ENCODE measurements around the gene PCNX2.
"Not testable (repeated sequence)": the region's sequence is repeated elsewhere in the genome, so short reads cannot be mapped to it uniquely, and the experiment has no call there.

PCNX2 gene

DNA sequence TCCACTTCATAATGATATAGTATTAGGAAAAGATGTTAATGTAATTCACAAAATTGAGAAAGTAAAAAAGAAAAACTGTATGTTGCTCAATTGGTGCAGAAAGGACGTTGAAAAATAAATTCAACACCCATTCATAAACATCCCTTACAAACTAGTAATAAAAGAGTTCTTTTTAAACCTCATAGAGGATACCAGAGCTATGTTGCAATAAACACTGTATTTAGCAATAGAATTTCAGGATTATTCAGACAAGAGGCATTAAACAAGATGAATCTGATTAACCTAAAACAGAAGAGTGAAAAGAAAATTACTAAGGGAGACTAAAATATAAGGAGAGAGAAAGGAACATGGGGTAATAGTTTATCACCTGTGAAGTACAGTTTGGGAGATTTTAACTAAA, 190.3 kb downstream of the PCNX2 start:
- no peak for DNase-seq (ENCODE audit: low spot score)

DNA sequence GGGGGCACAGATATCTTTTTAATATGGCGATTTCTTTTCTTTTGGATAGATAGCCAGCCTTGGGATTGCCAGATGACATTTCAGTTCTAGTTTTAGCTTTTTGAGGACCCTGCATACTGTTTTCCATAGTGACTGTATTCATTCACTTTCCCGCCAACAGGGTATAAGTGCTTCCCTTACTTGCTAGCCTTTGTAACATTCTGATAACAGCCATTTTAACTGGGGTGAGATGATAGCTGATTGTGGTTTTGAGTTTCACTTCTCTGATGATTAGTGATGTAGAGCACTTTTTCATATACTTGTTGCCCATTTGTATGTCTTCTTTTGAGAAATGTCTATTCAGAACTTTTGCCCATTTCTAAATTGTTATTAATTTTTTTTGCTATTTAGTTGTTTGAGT, 193.2 kb downstream of the PCNX2 start:
- DNase-seq (ENCODE audit: low spot score): no peak

DNA sequence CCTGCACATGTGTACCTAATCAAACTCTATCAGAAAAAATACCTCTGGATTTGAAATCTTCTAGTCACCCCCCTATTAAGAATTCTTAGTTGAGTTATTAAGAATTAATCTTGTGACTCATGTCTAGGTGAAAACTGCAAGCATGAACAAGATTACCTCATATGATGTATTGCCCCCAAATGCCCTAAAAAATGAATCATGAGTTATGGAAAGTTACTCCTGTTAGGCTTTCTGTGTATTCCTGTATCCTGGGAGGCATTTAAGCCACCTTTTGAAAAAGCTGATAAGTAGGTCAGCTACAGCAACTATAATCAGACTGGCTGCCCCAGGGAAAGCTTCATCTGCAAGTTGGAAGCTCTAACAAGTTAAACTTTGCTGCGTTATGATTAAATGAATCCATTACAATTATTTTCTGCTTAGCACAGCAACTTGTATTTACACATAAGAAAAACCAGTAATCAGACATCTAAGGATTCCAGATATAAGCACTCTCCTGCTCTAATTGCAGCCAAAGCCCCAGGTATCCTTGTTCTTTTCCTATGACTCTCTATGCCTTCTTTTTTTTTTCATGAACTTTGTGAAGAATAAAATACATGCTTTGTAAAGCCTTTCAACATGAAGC, 197.5 kb downstream of the PCNX2 start:
- DNase-seq (ENCODE audit: low spot score): no peak

DNA sequence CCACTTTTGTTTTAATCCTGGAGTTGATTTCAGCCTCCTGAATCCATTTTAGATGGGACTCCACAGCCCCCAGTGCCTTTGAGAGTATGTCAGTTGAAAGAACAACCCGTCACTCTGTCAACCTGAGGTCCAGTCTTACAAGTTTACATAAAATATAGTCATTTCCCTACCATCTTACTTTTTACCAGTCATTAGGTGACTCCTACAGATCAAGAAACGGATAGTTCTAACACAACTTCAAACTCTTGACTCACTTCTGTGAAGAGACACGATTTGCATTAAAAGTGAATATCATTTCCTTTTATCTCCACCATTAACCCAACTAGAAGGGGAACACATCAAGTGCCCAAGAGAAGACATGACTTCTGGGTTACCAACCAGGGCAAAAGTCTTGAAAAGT, 198.0 kb downstream of the PCNX2 start:
- no peak for DNase-seq (ENCODE audit: low spot score)

- DNase-seq (ENCODE audit: low spot score): no peak
These were observed 200.8 kb downstream of the PCNX2 start for GRCh38 chr1:233094691-233095090.

DNA sequence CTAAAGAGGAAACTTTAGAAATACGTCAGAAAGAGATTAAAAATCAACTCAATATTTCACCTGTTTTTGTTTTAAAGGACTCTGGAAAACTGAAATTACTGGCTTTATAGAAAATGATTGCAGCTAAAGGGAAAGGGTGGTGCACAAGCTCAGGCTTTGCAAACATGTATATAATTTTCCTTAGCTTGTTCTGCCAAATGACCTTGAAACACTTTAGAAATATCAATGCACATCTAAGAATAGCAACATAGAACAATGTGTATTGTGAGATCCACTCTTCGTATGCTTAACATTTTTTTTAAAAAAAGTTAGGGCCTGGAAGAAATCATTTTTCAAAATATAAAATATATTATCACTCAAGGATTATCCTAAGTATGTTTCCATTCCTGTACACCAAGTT, 201.3 kb downstream of the PCNX2 start:
- DNase-seq (ENCODE audit: low spot score): no peak

DNA sequence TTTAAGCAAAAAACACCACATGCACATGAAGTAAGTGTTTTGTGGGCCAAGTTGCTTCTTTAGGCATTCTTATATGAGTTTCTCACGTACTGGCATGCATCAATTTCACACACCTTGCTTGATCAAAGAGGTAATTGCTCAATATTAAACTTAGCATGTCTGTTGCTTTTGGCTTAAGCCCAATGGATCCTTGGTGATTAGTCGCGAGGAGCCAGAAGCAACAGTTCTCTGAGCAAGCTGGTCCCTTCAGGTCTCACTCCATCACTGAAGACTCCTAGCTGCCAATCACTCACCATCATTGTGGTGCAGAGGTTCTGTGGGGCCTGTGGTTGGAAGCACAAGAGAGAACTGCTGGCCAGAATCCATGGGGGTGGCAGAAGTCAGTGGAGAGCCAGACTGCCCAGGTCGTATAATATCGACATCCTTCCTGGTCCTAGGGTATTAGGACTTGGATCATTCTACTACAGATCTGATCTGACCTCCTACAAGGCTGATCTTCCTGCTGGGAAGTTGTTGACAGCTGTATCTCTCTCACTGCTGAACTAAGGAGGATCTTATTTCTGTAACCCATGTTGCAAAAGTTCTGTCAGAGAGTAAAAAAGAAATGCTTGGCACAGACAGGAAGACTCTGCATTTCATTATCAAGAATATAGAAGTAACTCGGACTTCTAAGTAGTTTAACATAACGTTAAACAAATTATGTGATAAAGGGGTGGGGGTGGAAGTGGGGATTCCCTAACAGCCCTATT, 204.6 kb downstream of the PCNX2 start:
- DNase-seq (ENCODE audit: low spot score): no peak

DNA sequence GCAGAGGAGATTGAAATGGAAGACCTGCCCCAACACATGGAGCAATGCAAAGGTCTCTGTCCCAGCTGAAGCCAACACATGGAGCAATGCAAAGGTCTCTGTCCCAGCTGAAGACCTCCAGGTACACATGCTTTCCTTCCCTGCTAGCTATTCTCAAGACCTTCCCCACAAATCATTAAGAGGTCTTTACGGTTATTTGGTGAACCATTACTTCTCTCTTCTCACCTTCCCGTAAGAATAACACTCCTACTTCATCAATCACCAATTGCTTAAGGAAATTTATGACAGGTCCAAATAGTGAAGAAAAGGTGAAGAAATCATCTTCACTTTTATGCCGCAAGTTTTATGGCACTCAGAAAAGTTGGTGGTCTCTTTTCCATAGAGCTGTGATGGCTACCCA, 206.3 kb downstream of the PCNX2 start:
- no peak for DNase-seq (ENCODE audit: low spot score)

DNA sequence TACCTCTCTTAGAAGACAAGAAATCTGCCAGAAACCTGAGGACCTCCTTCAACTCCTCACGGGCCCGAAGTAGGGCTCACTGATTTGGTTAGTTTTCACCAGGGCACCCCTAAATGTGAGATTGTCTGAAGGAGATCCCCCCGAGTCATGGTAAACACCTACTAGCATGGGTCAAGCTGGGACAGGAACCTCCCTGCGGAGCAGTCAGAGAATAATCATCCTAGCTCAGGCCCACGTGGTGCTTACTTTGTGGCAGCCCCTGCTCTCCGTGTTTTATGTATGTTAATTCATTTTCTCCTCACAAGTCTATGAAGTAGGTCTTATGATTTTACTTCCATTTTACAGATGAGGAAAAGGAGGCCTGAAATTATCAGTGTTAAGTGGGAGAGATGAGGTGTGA, 206.9 kb downstream of the PCNX2 start:
- DNase-seq (ENCODE audit: low spot score): no peak

DNA sequence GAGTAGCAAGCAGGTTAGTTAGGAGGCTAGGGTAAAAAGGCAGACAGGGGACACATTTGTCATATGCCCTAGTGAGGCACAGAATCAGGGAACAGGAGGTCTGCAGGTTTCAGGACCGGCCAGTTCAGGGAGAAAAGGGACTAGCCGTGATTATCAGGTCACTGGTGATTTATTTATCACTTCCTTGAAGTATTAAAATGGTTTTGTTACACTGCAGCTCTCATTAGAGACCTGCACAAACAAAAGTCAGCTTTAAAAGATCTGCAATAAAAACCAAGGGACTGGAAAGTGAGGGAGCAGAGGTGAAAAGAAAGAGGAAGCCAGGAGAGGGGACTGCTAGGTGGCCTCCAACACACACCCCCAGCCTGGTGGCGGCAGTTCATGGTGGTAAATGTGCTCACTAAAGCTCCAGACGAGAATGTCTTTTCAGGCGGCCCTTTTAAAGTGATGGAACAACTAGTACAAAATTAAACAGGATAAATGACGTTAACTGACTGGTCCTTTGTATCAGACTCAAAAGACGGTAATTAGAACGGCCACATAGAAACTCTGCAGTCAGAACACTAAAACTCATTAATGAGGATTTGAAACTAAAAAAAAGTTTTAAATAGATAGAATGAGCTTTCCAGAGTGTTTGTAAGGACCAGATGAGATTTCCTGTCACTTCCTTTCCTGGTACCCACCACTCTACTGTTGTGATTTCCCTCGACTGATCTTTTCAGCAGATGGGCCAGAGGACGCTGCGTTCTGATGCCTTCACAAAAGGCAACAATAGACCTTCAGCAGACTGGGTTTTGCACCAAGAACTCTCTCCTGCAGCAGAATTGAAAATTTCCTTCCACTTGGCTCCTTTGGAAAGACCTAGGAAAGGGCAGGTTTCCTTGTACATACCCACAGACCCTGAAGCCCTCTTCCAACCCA, 208.3 kb downstream of the PCNX2 start:
- no peak for DNase-seq (ENCODE audit: low spot score)

DNA sequence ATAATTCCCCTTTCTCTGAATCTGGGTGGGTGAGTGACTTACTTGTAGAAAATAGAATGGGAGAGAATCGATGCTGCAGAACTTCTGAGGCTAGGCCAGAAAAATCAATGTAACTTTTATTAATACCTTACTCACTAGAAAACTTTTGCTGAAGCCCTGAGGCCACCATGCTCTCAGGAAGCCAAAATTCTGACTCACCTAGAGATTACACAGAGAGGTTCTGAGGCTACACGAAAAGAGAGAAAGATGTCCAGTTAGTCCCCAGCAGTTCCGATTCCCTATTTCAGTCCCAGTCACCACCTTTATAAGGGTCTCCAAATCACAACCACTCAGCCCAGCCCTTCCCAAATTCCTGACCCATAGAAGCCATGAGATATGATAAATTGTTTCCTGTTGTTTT, 210.0 kb downstream of the PCNX2 start:
- DNase-seq (ENCODE audit: low spot score): no peak

- DNase-seq (ENCODE audit: low spot score): no peak
These were observed 212.6 kb downstream of the PCNX2 start for GRCh38 chr1:233082778-233083550.

- no peak for DNase-seq (ENCODE audit: low spot score)
These were observed 213.8 kb downstream of the PCNX2 start for GRCh38 chr1:233081735-233082134.

DNA sequence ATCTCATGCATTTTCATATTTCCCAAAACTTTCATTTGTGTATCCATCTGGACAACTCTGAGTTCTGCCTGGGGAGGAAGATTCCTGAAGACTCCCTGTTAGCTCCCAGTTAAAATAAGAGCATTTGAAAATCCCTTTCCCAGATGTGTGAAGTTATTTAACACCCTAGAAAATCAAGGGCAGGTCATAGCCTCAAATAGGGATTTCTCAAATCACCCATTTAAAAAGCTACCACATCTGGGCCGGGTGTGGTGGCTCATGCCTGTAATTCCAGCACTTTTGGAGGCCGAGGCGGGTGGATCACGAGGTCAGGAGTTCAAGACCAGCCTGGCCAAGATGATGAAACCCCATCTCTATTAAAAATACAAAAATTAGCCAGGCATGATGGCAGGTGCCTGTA, 214.7 kb downstream of the PCNX2 start:
- DNase-seq (ENCODE audit: low spot score): not testable (repeated sequence)

DNA sequence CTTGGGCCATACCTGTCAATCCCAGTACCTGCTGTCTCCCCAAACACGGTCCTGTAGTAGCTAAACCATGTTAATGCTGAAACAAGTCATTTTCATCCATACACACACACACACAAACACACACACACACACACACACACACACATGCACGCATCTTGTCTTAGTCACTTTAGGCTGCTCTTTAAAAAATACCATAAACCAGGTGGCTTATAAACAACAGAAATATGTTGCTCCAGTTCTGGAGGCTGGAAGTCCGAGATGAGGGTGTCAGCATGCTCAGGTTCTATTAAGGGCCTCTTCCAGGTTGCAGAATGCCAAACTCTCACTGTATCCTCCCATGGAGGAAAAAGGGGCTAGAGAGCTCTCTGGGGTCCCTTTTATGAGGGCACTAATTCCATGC, 215.2 kb downstream of the PCNX2 start:
- DNase-seq (ENCODE audit: low spot score): no peak

- no peak for DNase-seq (ENCODE audit: low spot score)
These were observed 216.0 kb downstream of the PCNX2 start for GRCh38 chr1:233079574-233079973.

GRCh38 chr1:233078396-233078795, 217.1 kb downstream of the PCNX2 start:
- no peak for DNase-seq (ENCODE audit: low spot score)

DNA sequence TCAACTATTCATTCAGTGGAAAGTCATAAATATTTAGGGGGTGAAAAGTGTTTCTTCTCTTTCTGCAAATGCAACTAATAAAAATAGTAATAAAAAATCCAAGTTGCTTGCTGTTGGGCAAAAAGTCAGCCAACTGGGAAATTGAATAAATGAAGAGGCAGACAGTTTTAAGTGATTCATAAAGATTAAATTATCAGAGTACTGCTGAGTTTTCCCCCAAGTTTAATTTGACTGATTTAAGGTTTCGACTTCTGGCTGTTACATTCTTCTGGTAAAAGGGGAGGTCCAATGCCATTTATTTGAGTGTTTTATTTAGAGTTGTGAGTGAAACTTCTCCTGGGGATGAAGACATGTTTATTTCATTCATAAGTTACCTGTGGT, 219.6 kb downstream of the PCNX2 start:
- DNase-seq (ENCODE audit: low spot score): no peak

DNA sequence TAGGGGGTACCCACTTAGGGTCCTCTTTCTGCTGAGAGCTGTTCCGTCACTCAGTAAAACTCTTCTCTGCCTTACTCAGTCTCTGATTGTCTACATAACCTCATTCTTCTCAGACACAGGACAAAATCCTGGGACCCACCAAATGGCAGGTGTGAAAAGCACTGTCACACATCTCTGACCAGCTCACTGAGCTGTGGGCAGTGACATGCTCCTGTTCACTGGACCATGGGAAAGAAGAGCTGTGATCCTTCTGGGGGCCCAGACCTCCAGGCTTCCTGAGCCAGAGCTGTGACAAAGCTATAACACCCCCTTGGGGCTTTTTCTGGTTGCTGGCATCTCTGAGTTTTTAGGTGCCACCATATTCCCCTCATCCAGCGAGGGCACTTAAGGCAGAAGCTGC, 229.4 kb downstream of the PCNX2 start:
- no peak for DNase-seq (ENCODE audit: low spot score)

DNA sequence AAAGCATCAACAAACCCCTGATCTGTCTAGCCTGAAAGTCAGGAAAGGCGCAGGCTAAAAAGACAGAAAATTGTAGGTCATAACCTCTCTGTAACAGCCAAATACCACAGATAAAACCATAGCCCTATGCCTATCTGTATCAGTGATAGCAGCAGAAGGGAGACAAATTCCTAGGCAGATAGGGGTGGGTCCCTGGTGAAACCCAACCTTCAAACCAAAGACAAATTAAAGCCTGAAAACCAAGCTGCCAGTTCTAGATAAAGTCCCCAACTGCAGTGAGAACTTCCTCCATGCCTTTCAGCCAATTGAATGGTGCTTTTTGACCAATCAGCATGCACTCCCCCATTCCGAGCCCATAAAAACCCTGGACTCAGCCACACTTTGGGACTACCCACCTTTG, 229.8 kb downstream of the PCNX2 start:
- no peak for DNase-seq (ENCODE audit: low spot score)

- DNase-seq (ENCODE audit: low spot score): no peak
These were observed 230.5 kb downstream of the PCNX2 start for GRCh38 chr1:233064988-233065387.

GRCh38 chr1:233063462-233063861, 232.1 kb downstream of the PCNX2 start:
- no peak for DNase-seq (ENCODE audit: low spot score)
